Measurements from ENCODE around the gene TACC3.

Gene TACC3

DNA sequence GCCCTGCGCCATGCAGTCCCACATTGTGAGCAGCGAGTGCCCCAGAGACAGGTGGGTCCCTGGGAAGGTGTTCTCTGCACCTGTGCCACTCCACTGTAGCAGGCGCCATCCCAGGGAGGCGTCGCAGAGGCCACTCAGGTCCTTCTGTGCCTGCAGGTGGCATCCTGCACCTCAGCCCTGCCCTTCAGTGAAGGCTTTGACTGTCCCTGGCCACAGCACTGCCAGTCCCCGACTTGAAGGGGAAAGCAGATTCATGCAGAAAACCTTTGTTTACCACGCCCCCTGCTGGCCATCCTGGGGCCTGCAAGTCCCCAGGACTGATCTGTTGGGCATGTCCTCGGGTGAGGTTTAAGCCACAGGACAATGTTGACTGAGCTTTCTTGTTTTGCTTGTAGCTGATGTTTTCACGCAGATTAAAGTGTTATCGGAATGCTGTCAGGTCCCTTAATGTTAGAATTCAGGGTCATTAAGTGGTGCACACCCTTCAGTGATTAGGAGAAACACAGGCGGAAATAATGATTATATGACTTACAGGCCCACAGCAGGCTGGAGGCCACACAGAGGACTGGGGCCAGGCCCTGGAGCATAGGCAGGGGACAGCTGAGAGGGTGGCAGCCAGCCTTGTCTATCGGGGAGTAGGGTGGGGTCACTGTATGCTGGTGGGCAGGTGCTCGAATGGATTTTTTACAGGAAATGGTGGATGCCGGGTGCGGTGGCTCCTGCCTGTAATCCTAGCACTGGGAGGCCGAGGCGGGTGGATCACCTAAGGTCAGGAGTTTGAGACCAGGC, 5.0 kb downstream of the TACC3 start (continued):
- TF ChIP-seq ZNF324 (tag by site-specific recombination; IDR thresholded peaks at IDR 0.05) (no peak), ZNF274 (IDR thresholded peaks at IDR 0.05; ENCODE audit: low read length) (no peak), ZNF274 (tag by site-specific recombination; IDR thresholded peaks at IDR 0.05; ENCODE audit: borderline replicate concordance) (no peak), ZNF785 (tag by site-specific recombination; IDR thresholded peaks at IDR 0.05) (no peak), ZNF548 (tag by site-specific recombination; IDR thresholded peaks at IDR 0.05) (no peak), ZNF174 (tag by site-specific recombination; IDR thresholded peaks at IDR 0.05) (no peak), ZNF561 (tag by site-specific recombination; IDR thresholded peaks at IDR 0.05; ENCODE audit: borderline replicate concordance) (no peak), ZNF341 (tag by site-specific recombination; IDR thresholded peaks at IDR 0.05; ENCODE audit: low read depth) (no peak), SP7 (tag by site-specific recombination; IDR thresholded peaks at IDR 0.05) (no peak), PRDM1 (tag by site-specific recombination; IDR thresholded peaks at IDR 0.05) (no peak), ZNF2 (tag by site-specific recombination; IDR thresholded peaks at IDR 0.05) (0 out of 2 replicates have a peak, but pooled peaks have one; percentile 35), ZBTB17 (tag by site-specific recombination; IDR thresholded peaks at IDR 0.05) (peak; percentile 87), ZNF677 (tag by site-specific recombination; IDR thresholded peaks at IDR 0.05) (no peak), ZNF350 (tag by site-specific recombination; IDR thresholded peaks at IDR 0.05) (no peak), SALL2 (tag by site-specific recombination; IDR thresholded peaks at IDR 0.05; ENCODE audit: borderline replicate concordance) (no peak)
- TF ChIP-seq, protein P1, sequence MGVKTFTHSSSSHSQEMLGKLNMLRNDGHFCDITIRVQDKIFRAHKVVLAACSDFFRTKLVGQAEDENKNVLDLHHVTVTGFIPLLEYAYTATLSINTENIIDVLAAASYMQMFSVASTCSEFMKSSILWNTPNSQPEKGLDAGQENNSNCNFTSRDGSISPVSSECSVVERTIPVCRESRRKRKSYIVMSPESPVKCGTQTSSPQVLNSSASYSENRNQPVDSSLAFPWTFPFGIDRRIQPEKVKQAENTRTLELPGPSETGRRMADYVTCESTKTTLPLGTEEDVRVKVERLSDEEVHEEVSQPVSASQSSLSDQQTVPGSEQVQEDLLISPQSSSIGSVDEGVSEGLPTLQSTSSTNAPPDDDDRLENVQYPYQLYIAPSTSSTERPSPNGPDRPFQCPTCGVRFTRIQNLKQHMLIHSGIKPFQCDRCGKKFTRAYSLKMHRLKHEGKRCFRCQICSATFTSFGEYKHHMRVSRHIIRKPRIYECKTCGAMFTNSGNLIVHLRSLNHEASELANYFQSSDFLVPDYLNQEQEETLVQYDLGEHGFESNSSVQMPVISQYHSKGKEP (tag by site-specific recombination; IDR thresholded peaks at IDR 0.05): no peak
- TF ChIP-seq, protein P2, sequence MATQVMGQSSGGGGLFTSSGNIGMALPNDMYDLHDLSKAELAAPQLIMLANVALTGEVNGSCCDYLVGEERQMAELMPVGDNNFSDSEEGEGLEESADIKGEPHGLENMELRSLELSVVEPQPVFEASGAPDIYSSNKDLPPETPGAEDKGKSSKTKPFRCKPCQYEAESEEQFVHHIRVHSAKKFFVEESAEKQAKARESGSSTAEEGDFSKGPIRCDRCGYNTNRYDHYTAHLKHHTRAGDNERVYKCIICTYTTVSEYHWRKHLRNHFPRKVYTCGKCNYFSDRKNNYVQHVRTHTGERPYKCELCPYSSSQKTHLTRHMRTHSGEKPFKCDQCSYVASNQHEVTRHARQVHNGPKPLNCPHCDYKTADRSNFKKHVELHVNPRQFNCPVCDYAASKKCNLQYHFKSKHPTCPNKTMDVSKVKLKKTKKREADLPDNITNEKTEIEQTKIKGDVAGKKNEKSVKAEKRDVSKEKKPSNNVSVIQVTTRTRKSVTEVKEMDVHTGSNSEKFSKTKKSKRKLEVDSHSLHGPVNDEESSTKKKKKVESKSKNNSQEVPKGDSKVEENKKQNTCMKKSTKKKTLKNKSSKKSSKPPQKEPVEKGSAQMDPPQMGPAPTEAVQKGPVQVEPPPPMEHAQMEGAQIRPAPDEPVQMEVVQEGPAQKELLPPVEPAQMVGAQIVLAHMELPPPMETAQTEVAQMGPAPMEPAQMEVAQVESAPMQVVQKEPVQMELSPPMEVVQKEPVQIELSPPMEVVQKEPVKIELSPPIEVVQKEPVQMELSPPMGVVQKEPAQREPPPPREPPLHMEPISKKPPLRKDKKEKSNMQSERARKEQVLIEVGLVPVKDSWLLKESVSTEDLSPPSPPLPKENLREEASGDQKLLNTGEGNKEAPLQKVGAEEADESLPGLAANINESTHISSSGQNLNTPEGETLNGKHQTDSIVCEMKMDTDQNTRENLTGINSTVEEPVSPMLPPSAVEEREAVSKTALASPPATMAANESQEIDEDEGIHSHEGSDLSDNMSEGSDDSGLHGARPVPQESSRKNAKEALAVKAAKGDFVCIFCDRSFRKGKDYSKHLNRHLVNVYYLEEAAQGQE (tag by site-specific recombination; IDR thresholded peaks at IDR 0.05): 0 out of 2 replicates have a peak, but pooled peaks have one; percentile 16
- TF ChIP-seq, protein P3, sequence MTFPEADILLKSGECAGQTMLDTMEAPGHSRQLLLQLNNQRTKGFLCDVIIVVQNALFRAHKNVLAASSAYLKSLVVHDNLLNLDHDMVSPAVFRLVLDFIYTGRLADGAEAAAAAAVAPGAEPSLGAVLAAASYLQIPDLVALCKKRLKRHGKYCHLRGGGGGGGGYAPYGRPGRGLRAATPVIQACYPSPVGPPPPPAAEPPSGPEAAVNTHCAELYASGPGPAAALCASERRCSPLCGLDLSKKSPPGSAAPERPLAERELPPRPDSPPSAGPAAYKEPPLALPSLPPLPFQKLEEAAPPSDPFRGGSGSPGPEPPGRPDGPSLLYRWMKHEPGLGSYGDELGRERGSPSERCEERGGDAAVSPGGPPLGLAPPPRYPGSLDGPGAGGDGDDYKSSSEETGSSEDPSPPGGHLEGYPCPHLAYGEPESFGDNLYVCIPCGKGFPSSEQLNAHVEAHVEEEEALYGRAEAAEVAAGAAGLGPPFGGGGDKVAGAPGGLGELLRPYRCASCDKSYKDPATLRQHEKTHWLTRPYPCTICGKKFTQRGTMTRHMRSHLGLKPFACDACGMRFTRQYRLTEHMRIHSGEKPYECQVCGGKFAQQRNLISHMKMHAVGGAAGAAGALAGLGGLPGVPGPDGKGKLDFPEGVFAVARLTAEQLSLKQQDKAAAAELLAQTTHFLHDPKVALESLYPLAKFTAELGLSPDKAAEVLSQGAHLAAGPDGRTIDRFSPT (tag by site-specific recombination; IDR thresholded peaks at IDR 0.05): no peak
- TF ChIP-seq, protein P4, sequence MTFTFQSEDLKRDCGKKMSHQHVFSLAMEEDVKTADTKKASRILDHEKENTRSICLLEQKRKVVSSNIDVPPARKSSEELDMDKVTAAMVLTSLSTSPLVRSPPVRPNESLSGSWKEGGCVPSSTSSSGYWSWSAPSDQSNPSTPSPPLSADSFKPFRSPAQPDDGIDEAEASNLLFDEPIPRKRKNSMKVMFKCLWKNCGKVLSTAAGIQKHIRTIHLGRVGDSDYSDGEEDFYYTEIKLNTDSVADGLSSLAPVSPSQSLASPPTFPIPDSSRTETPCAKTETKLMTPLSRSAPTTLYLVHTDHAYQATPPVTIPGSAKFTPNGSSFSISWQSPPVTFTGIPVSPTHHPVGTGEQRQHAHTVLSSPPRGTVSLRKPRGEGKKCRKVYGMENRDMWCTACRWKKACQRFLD (tag by site-specific recombination; IDR thresholded peaks at IDR 0.05): no peak
- TF ChIP-seq, protein P5, sequence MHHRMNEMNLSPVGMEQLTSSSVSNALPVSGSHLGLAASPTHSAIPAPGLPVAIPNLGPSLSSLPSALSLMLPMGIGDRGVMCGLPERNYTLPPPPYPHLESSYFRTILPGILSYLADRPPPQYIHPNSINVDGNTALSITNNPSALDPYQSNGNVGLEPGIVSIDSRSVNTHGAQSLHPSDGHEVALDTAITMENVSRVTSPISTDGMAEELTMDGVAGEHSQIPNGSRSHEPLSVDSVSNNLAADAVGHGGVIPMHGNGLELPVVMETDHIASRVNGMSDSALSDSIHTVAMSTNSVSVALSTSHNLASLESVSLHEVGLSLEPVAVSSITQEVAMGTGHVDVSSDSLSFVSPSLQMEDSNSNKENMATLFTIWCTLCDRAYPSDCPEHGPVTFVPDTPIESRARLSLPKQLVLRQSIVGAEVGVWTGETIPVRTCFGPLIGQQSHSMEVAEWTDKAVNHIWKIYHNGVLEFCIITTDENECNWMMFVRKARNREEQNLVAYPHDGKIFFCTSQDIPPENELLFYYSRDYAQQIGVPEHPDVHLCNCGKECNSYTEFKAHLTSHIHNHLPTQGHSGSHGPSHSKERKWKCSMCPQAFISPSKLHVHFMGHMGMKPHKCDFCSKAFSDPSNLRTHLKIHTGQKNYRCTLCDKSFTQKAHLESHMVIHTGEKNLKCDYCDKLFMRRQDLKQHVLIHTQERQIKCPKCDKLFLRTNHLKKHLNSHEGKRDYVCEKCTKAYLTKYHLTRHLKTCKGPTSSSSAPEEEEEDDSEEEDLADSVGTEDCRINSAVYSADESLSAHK (tag by site-specific recombination; IDR thresholded peaks at IDR 0.05): no peak

Data from HEK293 (cell line).